GM18909 (cell line): Measurements from ENCODE around the gene ZNF584.
"Not testable (repeated sequence)": the region's sequence is repeated elsewhere in the genome, so short reads cannot be mapped to it uniquely, and the experiment has no call there.

Experiments
- ATAC-seq: cut with Tn5 transposase; IDR thresholded peaks from one replicate; pipeline ENCODE4 v1.9.1; 2021; ENCODE audit warnings: mild to moderate bottlenecking; ENCODE audit not compliant: unreplicated experiment, poor library complexity

ZNF584 gene

GRCh38 chr19:58408152-58409009 lies at the start of gene ZNF584:
Gene ZNF584, plus strand, starts transcription at chr19:58408649. Its CDS starts 499 bp downstream, at chr19:58409148.
- ATAC-seq, result peak; percentile 92

- peak; percentile 25 for ATAC-seq
These were observed 46.6 kb upstream of the ZNF584 start for GRCh38 chr19:58361900-58362271.

GRCh38 chr19:58362272-58362994 lies 46.0 kb upstream of the ZNF584 start, which contains the start of gene ZNF497:
Gene ZNF497, minus strand, starts transcription at chr19:58362751. Its CDS starts 5,116 bp downstream, at chr19:58357635.
- ATAC-seq, result peak; percentile 82

- no peak for ATAC-seq
These were observed 44.3 kb upstream of the ZNF584 start for GRCh38 chr19:58364146-58364545.

GRCh38 chr19:58366585-58367430 lies 41.6 kb upstream of the ZNF584 start:
- ATAC-seq, result no peak

- ATAC-seq, result no peak
These were observed 40.6 kb upstream of the ZNF584 start for GRCh38 chr19:58367698-58368454.

- no peak for ATAC-seq
These were observed 39.7 kb upstream of the ZNF584 start for GRCh38 chr19:58368561-58369360.

GRCh38 chr19:58372311-58373133 lies 35.9 kb upstream of the ZNF584 start:
- ATAC-seq, result no peak

GRCh38 chr19:58374200-58374599 lies 34.2 kb upstream of the ZNF584 start:
- no peak for ATAC-seq

GRCh38 chr19:58376724-58377123 lies 31.7 kb upstream of the ZNF584 start:
- ATAC-seq, result not testable (repeated sequence)

- ATAC-seq, result no peak
These were observed 29.2 kb upstream of the ZNF584 start for GRCh38 chr19:58379246-58379645.

- ATAC-seq, result peak; percentile 6
These were observed 28.3 kb upstream of the ZNF584 start for GRCh38 chr19:58380037-58380661.

- ATAC-seq, result peak; percentile 85
These were observed 27.6 kb upstream of the ZNF584 start, which contains the start of gene ZNF837 for GRCh38 chr19:58380662-58381459. Gene ZNF837, minus strand, starts transcription at chr19:58381030. Its CDS starts 11,698 bp downstream, at chr19:58369332.

GRCh38 chr19:58381460-58382212 lies 26.8 kb upstream of the ZNF584 start:
- ATAC-seq, result no peak

- no peak for ATAC-seq
These were observed 25.3 kb upstream of the ZNF584 start for GRCh38 chr19:58382997-58383603.
